Bronchial epithelial cell (primary cell): ENCODE results near the gene STAT3. TPM values are rescaled to one million over a fixed set of nuclear protein-coding genes. Genes with fewer than 3 reads are reported as not detected.
A peak's percentile ranks its signal among the peaks of the same experiment; 100 is the strongest.
"Not testable (repeated sequence)": the region's sequence is repeated elsewhere in the genome, so short reads cannot be mapped to it uniquely, and the experiment has no call there.

ENCODE experiments used
- DNase-seq: peaks from one replicate; pipeline ENCODE4 v3.0.0-alpha.2; 2010; ENCODE audit warnings: low read depth
- FAIRE-seq: peaks from 2 replicates; lab custom pipeline; 2011; peaks lifted over from hg19 to GRCh38; lab: Jason Lieb, UNC
- H3K27me3 ChIP-seq: 2 replicates; pipeline ENCODE4 v1.5.1; 2011; ENCODE audit warnings: low read length; ENCODE audit not compliant: control insufficient read depth, insufficient read depth
- H3K36me3 ChIP-seq: 2 replicates; pipeline ENCODE4 v1.5.1; 2011; ENCODE audit warnings: low read length; ENCODE audit not compliant: control insufficient read depth, insufficient read depth
- H3K4me3 ChIP-seq: 2 replicates; pipeline ENCODE4 v1.5.1; 2011; ENCODE audit warnings: mild to moderate bottlenecking, low read depth, low read length, control low read depth
- total RNA-seq: library from RNA; depleted of rRNA; stranded (reverse); fragments of >200 nt; gene quantifications from 2 replicates; pipeline ENCODE4 v1.2.1, GENCODE V29; 2014
- TF ChIP-seq, protein P1 (sequence below): IDR thresholded peaks from 2 replicates; pipeline ENCODE4 v1.5.1; 2011; ENCODE audit warnings: mild to moderate bottlenecking, moderate library complexity, low read length, control low read depth, inconsistent platforms; ENCODE audit not compliant: insufficient read depth, severe bottlenecking

The STAT3 gene
- total RNA-seq, 1 donor from 2014 or later = 40.0 TPM

DNA sequence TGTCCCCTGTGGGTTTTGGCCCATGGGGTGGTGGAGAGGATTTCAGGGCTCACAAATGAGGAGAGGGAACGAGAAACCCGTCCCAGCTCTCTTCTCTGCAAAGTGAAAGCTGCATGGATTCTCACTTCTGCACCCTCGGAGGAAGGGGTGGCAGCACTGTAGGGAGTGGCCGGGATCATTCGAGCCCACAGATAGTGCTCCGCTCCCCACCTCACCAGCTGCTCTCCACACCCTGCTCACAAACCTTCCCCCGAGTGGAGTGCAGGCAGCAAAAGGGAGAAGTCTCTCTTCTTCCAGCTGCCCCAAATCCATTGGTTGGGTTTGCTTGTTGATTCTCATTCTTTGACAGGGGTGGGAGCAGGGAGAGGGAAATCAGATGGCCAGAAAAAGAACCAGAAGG is 79.8 kb downstream of the STAT3 start:
- DNase-seq (no peak), FAIRE-seq (no peak)
- Histone ChIP-seq H3K27me3 (no peaks in the 10 kb centered on the region), H3K36me3 (no peaks in the 10 kb centered on the region), H3K4me3 (no peak overlapping the region)
- TF ChIP-seq, protein P1, sequence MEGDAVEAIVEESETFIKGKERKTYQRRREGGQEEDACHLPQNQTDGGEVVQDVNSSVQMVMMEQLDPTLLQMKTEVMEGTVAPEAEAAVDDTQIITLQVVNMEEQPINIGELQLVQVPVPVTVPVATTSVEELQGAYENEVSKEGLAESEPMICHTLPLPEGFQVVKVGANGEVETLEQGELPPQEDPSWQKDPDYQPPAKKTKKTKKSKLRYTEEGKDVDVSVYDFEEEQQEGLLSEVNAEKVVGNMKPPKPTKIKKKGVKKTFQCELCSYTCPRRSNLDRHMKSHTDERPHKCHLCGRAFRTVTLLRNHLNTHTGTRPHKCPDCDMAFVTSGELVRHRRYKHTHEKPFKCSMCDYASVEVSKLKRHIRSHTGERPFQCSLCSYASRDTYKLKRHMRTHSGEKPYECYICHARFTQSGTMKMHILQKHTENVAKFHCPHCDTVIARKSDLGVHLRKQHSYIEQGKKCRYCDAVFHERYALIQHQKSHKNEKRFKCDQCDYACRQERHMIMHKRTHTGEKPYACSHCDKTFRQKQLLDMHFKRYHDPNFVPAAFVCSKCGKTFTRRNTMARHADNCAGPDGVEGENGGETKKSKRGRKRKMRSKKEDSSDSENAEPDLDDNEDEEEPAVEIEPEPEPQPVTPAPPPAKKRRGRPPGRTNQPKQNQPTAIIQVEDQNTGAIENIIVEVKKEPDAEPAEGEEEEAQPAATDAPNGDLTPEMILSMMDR = no peak

DNA sequence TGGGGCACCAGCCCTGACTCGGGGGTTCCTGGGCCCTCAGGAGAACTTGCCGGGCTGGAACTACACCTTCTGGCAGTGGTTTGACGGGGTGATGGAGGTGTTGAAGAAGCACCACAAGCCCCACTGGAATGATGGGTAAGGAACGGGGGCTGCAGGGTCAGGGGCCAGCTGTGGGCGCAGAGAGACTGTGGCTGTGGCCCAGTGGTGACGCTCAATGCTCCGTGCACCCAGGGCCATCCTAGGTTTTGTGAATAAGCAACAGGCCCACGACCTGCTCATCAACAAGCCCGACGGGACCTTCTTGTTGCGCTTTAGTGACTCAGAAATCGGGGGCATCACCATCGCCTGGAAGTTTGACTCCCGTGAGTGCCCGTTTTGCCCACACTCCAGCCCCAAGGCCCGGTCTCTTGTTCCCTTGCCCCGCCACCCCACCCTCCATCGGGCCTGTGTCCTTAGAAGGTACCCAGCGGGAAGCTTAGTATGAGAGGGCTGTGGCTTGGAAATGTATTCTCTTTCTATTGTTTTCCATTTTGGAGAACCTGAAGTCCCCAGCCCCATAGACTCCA is 80.8 kb downstream of the STAT3 start:
- DNase-seq (no peak), FAIRE-seq (no peak)
- TF ChIP-seq, protein P1 = no peak
- no peaks in the 10 kb centered on the region for H3K27me3 ChIP-seq
- H3K36me3 ChIP-seq = no peaks in the 10 kb centered on the region
- no peak overlapping the region for H3K4me3 ChIP-seq

DNA sequence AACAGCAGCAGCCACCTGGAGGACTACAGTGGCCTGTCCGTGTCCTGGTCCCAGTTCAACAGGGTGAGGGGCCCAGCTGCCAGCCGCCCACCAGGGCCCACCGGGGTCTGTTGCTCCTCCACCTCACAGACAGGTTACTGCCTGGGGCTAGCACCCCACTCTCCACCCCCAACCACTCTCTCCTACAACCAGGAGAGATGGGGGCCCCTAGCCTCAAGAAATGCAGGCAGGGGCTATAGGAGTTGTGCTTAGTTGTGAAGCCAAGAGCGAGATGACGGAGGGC is 81.9 kb downstream of the STAT3 start:
- Histone ChIP-seq H3K36me3 (no peaks in the 10 kb centered on the region), H3K27me3 (no peaks in the 10 kb centered on the region), H3K4me3 (no peak overlapping the region)
- no peak for FAIRE-seq
- TF ChIP-seq, protein P1 = no peak
- no peak for DNase-seq

DNA sequence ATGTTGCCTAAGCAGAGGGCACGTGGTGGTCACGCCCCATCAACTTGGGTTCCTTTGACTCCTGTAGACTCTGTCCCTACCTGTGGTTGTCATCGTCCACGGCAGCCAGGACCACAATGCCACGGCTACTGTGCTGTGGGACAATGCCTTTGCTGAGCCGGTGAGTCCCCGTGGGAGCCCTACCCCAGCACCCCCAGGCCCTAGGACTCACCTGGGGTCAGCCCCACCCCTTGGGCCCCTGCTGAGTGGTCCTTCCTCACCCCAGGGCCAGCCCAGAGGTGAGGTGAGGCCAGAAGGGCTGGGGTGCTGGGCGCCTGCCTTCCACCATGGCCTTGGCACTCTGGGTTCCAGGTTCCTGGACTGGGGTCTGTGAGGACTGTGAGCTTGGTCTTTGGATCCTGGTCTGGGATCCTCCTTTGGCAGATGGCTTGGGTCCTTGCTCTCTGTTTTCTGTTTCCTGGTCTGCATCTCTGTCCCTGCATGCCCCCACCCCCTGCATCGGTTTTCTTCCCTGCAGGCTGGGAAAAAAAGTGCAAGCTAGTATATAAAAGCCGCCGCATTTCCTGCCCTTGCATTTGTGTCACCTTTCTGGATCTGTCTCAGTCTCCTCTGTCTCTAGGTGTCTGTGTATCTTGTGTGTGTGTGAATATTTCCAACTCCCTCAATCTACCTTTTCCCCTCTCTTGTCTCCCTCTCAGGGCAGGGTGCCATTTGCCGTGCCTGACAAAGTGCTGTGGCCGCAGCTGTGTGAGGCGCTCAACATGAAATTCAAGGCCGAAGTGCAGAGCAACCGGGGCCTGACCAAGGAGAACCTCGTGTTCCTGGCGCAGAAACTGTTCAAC is 82.5 kb downstream of the STAT3 start:
- no peak overlapping the region for H3K4me3 ChIP-seq
- FAIRE-seq = peak; percentile 47
- no peak for DNase-seq
- TF ChIP-seq, protein P1 = no peak
- H3K36me3 ChIP-seq = no peaks in the 10 kb centered on the region
- H3K27me3 ChIP-seq = no peaks in the 10 kb centered on the region

DNA sequence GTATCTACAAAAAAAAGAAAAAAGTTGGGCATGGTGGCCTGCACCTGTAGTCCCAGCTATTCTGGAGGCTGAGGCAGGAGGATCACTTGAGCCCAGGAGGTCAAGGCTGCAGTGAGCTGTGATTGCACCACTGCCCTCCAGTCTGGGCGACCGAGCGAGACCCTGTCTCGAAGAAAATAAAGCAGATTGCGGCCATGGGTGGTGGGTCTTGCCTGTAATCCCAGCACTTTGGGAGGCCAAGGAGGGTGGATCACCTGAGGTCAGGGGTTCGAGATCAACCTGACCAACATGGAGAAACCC is 83.3 kb downstream of the STAT3 start:
- not testable (repeated sequence) for H3K36me3 ChIP-seq, H3K27me3 ChIP-seq, FAIRE-seq, DNase-seq, H3K4me3 ChIP-seq

DNA sequence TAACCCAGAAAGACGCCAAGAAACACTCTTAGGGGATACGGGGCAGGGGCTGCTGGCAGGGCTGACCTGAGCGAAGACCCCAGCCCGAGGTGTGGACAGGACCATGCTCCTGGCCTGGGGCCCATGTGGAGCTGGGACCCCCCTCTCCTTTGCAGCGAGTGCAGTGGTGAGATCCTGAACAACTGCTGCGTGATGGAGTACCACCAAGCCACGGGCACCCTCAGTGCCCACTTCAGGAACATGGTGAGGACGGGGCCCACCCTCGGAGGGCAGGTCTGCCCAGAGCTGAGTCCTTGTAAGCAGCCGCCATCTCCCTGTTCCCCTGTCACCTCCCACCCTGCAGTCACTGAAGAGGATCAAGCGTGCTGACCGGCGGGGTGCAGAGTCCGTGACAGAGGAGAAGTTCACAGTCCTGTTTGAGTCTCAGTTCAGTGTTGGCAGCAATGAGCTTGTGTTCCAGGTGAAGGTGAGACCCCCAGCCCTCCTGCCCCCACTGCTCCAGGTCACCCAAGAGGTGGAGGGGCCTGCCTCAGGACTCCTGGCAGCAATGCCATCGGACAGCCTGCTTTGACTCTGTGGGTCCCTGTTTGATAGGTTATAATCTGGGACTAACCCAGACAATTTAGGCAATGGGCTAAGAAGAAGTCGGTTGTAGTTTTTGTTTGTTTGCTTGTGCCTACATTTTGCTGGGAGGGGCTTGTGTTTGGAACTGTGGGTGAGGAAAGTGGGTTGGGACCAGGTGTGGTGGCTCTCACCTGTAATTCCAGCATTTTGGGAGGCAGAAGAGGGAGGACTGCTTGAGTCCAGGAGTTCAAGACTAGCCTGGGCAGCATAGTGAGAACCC is 83.8 kb downstream of the STAT3 start:
- no peak for FAIRE-seq
- TF ChIP-seq, protein P1 = no peak
- H3K36me3 ChIP-seq = no peaks in the 10 kb centered on the region

More for the DNA sequence above, 83.8 kb downstream of the STAT3 start:
- Histone ChIP-seq H3K27me3 (no peaks in the 10 kb centered on the region), H3K4me3 (no peak overlapping the region)
- no peak for DNase-seq
